Activated T-helper 1 cell treated with anti-CD3 and anti-CD28 coated beads, Interleukin-12 subunit alpha, Interleukin-12 subunit beta, Interleukin-2, Interleukin-4 antibody, amounts not matched to agents 30 ng/mL and 10 ng/mL and 1 ng/mL, durations not matched to agents 14 hours and 24 hours and 36 hours (primary cell): Measurements from ENCODE around the gene VIPR2. TPM values are rescaled to one million over a fixed set of nuclear protein-coding genes. Genes with fewer than 3 reads are reported as not detected.
"Not testable (repeated sequence)": the region's sequence is repeated elsewhere in the genome, so short reads cannot be mapped to it uniquely, and the experiment has no call there.

Source experiments
- DNase-seq: peaks from one replicate; pipeline ENCODE4 v3.0.0; 2021; ENCODE audit warnings: low spot score
- H3K27ac Mint-ChIP-seq: one replicate; pipeline ENCODE4 v1.8.0; 2021; ENCODE audit warnings: mild to moderate bottlenecking, mixed read lengths
- H3K27me3 Mint-ChIP-seq: one replicate; pipeline ENCODE4 v1.8.0; 2022; ENCODE audit warnings: mild to moderate bottlenecking, moderate library complexity, mixed read lengths; ENCODE audit not compliant: insufficient read depth
- H3K36me3 Mint-ChIP-seq: one replicate; pipeline ENCODE4 v1.8.0; 2021; ENCODE audit warnings: low read depth, mixed read lengths
- H3K4me1 Mint-ChIP-seq: one replicate; pipeline ENCODE4 v1.8.0; 2021; ENCODE audit warnings: low read depth, mixed read lengths
- H3K4me3 Mint-ChIP-seq: one replicate; pipeline ENCODE4 v1.8.0; 2021; ENCODE audit warnings: mild to moderate bottlenecking, moderate library complexity, mixed read lengths
- H3K9me3 Mint-ChIP-seq: one replicate; pipeline ENCODE4 v1.8.0; 2021; ENCODE audit warnings: mixed read lengths
- intact Hi-C: fragments of 100-400 bp; cut with micrococcal nuclease; formaldehyde crosslinking; loops from one replicate; pipeline ENCODE4 v1.15.1; 2024
- total RNA-seq: library from RNA; stranded (reverse); gene quantifications from 2 replicates; pipeline ENCODE4 v1.2.3, GENCODE V29; 2022

VIPR2 gene
- total RNA-seq, 1 donor from 2014 or later = 0.70 TPM

GRCh38 chr7:159013825-159014289, 130.8 kb downstream of the VIPR2 start:
- no peak for DNase-seq
- peaks cover 10% of the 10 kb centered on the region for H3K4me1 Mint-ChIP-seq
- intact Hi-C loops = no loop called here
- no peaks in the 10 kb centered on the region for H3K36me3 Mint-ChIP-seq
- peaks cover under 1% of the 10 kb centered on the region for H3K27me3 Mint-ChIP-seq
- no peaks in the 10 kb centered on the region for H3K9me3 Mint-ChIP-seq
- no peak overlapping the region for H3K27ac Mint-ChIP-seq
- H3K4me3 Mint-ChIP-seq = no peak overlapping the region

DNA sequence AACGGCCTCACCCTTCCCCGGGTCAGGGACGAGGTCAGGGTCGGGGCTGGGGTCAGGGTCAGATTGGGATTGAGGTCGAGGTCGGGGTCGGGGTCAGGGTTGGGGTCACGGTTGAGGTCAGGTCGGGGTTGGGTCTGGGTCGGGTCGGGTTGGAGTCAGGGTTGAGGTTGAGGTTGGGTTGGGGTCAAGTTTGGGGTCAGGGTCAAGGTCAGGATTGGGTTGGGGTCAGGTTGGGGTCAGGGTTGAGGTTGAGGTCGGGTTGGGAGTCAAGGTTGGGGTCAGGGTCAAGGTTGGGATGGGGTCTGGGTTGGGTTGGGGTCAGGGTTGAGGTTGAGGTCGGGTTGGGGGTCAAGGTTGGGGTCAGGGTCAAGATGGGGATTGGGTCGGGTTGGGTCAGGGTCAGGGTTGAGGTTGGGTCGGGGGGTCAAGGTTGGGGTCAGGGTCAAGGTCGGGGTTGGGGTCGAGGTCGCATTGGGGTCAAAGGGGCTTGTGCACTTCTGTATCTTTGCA, 131.4 kb downstream of the VIPR2 start:
- H3K9me3 Mint-ChIP-seq = no peaks in the 10 kb centered on the region
- intact Hi-C loops = no loop called here
- DNase-seq = no peak
- peaks cover 9% of the 10 kb centered on the region for H3K4me1 Mint-ChIP-seq
- H3K36me3 Mint-ChIP-seq = no peaks in the 10 kb centered on the region
- H3K27me3 Mint-ChIP-seq = no peaks in the 10 kb centered on the region
- no peak overlapping the region for H3K4me3 Mint-ChIP-seq
- H3K27ac Mint-ChIP-seq = no peak overlapping the region

DNA sequence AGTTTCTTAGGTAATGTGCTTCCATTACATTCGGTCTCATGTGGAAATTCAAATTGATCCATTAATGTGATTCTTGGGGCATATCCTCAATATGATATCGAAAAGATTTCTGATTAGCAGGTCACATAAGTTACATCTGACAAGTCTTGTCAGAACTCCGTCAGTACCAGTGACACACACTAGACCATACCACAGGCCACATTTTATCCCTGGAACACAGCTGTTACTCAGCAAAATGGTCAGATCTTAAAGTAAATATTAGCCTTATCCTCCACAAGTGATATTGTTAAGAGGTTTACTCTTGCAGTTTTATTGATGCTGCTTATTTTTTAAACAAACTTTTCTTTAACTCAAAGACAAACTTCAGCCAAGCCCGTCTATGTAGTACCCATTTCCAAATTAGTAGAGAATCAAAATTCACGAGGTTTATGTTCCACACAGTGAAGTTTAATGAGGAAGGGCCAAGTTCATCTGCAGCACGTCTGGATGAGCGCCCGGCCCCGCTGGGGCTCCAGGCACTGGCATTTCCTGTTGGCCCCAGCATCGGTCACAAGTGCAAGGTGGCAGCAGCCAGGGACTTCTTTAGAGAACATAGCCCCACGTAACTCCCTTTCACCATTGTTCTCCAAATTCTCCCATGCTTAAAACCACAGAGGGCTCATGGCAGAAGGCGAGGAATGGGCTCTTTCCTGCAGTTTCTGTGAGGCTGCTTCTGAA, 132.2 kb downstream of the VIPR2 start:
- no peaks in the 10 kb centered on the region for H3K36me3 Mint-ChIP-seq
- DNase-seq = no peak

DNA sequence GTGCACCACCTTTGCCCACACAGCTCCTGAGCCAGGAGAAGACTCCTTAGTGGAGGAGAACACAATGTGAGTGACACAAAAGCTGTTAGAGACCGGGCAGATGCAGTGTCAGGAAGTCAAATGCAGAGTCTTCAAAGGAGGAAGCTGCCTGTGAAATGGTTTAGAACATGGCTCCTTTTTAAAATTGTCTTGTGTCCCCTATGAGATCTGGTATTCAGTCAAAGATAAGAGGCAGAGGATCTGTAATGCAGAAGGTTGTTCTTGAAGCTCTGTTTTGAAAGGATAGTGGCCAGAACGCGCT, 133.0 kb downstream of the VIPR2 start:
- no peaks in the 10 kb centered on the region for H3K36me3 Mint-ChIP-seq
- H3K27me3 Mint-ChIP-seq = no peaks in the 10 kb centered on the region
- H3K4me1 Mint-ChIP-seq = no peaks in the 10 kb centered on the region
- H3K4me3 Mint-ChIP-seq = no peak overlapping the region
- intact Hi-C loops = no loop called here
- no peak overlapping the region for H3K27ac Mint-ChIP-seq
- no peak for DNase-seq
- no peaks in the 10 kb centered on the region for H3K9me3 Mint-ChIP-seq

More for the DNA sequence above, 132.2 kb downstream of the VIPR2 start:
- Mint-ChIP-seq H3K4me3 (no peak overlapping the region), H3K27ac (no peak overlapping the region), H3K27me3 (no peaks in the 10 kb centered on the region), H3K9me3 (no peaks in the 10 kb centered on the region), H3K4me1 (peaks cover 4% of the 10 kb centered on the region)
- intact Hi-C loops = no loop called here

DNA sequence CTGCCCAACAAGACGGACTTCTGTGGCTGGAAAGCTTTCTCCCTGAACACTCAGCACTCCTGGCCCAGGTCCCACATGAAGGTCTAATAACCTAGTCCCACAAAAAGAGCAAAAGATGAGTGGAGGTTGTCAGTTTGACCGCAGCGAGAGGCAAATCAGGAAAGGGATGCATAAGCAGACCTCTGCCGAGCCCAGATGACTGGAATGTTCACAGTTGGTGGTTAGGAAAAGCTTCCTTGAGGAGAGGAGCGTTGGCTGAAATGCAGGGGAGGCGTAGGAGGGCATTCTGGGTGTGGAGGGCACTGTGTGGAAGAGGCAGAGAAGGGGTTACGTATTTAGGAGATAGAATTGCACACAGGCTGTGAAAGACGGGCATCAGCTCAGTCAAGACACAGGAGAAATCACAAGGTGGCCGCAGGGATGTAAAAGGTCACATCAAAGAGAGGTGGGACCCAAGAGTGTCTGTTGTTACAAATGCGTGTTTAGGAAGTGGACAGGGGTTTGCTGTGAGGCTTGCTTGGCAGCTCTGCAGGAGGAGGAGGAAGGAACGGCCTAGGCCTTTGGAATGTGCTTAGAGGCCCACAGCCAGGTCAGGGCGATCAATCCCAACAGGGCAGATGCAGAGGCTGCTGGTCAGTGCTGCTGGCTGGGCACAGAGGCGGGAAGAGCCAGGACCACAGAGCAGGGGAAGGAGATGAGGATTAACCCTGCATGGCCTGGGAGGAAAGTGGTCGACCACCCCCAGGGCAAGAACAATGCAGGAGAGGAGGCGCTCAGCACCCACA, 133.5 kb downstream of the VIPR2 start:
- H3K4me1 Mint-ChIP-seq = no peaks in the 10 kb centered on the region
- intact Hi-C loops = no loop called here
- DNase-seq = no peak
- H3K27ac Mint-ChIP-seq = no peak overlapping the region
- no peaks in the 10 kb centered on the region for H3K9me3 Mint-ChIP-seq
- no peaks in the 10 kb centered on the region for H3K36me3 Mint-ChIP-seq
- H3K4me3 Mint-ChIP-seq = no peak overlapping the region
- no peaks in the 10 kb centered on the region for H3K27me3 Mint-ChIP-seq

DNA sequence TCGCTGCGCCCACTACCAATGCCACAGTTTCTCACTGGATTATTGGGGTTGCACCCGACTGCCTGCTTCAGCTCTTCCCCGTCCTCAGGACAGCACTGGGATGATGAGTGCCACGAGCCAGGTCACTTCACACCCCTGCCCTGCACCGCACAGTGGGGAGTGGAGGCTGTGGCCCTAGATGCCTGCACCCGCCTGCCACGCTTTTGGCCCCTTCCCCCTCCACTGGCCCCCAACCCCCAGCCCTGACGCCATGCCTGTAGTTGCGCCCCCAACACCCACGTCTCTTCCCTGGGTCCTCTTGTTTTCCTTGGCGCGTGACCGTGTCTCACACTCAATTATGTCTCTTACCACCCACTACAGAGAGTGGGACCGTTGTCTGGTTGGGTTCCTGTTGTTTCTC, 134.3 kb downstream of the VIPR2 start:
- H3K36me3 Mint-ChIP-seq = no peaks in the 10 kb centered on the region
- H3K4me1 Mint-ChIP-seq = no peaks in the 10 kb centered on the region
- no peak overlapping the region for H3K27ac Mint-ChIP-seq
- intact Hi-C loops = no loop called here
- no peaks in the 10 kb centered on the region for H3K27me3 Mint-ChIP-seq
- no peaks in the 10 kb centered on the region for H3K9me3 Mint-ChIP-seq
- no peak for DNase-seq
- H3K4me3 Mint-ChIP-seq = no peak overlapping the region

DNA sequence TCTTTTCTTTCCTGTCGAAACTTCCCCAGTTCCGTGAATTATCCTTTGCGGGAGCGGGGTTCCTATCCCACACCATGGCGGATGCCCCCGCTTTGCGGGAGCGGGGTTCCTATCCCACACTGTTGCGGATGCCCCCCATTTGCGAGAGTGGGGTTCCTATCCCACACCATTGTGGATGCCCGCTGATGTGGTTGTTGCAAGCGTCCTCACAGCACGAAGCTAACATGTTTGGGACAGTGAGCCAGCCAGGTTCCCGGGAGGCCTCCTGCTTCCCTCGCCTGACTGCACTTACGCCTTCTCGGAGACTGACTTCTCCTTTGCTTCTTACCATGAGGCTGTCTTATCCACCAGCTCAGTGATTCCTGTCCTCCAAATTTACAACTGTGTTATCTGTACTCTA, 134.7 kb downstream of the VIPR2 start:
- H3K4me3 Mint-ChIP-seq = no peak overlapping the region
- no peaks in the 10 kb centered on the region for H3K36me3 Mint-ChIP-seq
- H3K9me3 Mint-ChIP-seq = no peaks in the 10 kb centered on the region
- intact Hi-C loops = no loop called here
- H3K27me3 Mint-ChIP-seq = no peaks in the 10 kb centered on the region
- no peak for DNase-seq
- H3K4me1 Mint-ChIP-seq = no peaks in the 10 kb centered on the region
- no peak overlapping the region for H3K27ac Mint-ChIP-seq

- DNase-seq = no peak
- Mint-ChIP-seq H3K9me3 (peaks cover 7% of the 10 kb centered on the region), H3K27me3 (no peaks in the 10 kb centered on the region), H3K4me3 (no peak overlapping the region), H3K27ac (no peak overlapping the region), H3K4me1 (peaks cover 14% of the 10 kb centered on the region), H3K36me3 (peaks cover 4% of the 10 kb centered on the region)
- intact Hi-C loops = no loop called here
Measured at GRCh38 chr7:159008417-159008816, 136.2 kb downstream of the VIPR2 start.

- peaks cover 4% of the 10 kb centered on the region for H3K36me3 Mint-ChIP-seq
- no peak for DNase-seq
- H3K9me3 Mint-ChIP-seq = peaks cover 7% of the 10 kb centered on the region
- no peak overlapping the region for H3K4me3 Mint-ChIP-seq
- intact Hi-C loops = no loop called here
- H3K4me1 Mint-ChIP-seq = peaks cover 18% of the 10 kb centered on the region
- no peaks in the 10 kb centered on the region for H3K27me3 Mint-ChIP-seq
- no peak overlapping the region for H3K27ac Mint-ChIP-seq
Measured at GRCh38 chr7:159007996-159008389, 136.7 kb downstream of the VIPR2 start.

DNA sequence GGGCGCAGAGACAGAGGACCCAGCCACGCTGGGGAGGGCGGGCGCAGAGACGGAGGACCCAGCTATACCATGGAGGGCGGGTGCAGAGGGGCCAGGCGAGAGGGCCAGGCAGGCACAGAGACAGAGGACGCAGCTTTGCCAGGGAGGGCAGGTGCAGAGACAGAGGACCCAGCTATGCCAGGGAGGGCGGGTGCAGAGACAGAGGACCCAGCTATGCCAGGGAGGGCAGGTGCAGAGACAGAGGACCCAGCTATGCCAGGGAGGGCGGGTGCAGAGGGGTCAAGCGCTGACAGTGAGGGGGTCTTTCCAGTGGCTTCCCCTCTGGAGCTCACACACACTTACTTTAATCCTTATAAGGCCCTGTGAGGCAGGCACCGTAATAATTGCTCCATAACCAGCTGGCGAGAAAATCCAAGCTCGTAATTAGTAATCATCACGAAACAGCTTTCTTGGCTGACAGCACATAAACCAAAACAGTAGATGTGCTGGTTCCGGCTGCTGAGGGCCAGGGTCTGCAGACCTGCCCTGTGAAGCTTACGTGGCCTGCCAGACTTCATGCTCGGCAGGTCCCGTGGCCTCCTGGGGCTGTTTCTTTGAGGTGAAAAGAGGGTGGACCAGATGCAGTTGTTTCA, 137.2 kb downstream of the VIPR2 start:
- H3K4me1 Mint-ChIP-seq = peaks cover 21% of the 10 kb centered on the region
- intact Hi-C loops = no loop called here
- peaks cover 4% of the 10 kb centered on the region for H3K36me3 Mint-ChIP-seq
- H3K4me3 Mint-ChIP-seq = no peak overlapping the region
- no peak for DNase-seq
- H3K27me3 Mint-ChIP-seq = no peaks in the 10 kb centered on the region
- H3K9me3 Mint-ChIP-seq = peaks cover 7% of the 10 kb centered on the region
- no peak overlapping the region for H3K27ac Mint-ChIP-seq

DNA sequence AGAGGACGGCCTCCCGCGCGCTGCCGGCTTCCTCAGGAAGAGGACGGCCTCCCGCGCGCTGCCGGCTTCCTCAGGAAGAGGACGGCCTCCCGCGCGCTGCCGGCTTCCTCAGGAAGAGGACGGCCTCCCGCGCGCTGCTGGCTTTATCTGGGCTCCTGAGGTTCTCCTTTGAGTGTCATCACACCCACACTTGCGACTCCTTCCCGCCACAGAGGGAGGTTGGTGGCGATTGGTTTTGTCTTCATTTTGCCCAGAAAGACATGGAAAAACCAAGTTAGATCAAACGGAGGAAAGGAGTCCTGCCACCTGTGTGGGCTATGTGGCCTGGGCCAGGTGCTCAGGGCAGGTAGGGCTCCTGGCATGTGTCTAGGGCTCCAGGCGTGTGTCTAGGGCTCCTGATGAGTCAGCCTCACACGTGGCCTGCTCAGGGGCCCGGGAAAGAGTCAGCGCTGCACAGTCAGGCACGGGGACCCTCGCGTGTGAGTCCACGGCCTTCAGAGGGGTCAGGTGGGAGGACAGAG, 138.0 kb downstream of the VIPR2 start:
- DNase-seq = no peak
- no peaks in the 10 kb centered on the region for H3K27me3 Mint-ChIP-seq
- peaks cover 21% of the 10 kb centered on the region for H3K4me1 Mint-ChIP-seq
- no peak overlapping the region for H3K4me3 Mint-ChIP-seq
- H3K27ac Mint-ChIP-seq = no peak overlapping the region
- H3K9me3 Mint-ChIP-seq = peaks cover 7% of the 10 kb centered on the region
- peaks cover 4% of the 10 kb centered on the region for H3K36me3 Mint-ChIP-seq
- intact Hi-C loops = no loop called here

GRCh38 chr7:159006022-159006609, 138.6 kb downstream of the VIPR2 start:
- H3K4me1 Mint-ChIP-seq = peaks cover 21% of the 10 kb centered on the region
- DNase-seq, intact Hi-C loops, H3K27me3 Mint-ChIP-seq, H3K27ac Mint-ChIP-seq, H3K36me3 Mint-ChIP-seq, H3K4me3 Mint-ChIP-seq, H3K9me3 Mint-ChIP-seq: not testable (repeated sequence)
